ENCODE measurements around the gene PDE4B.

GRCh38 chr1:66210635-66211244 lies 418.0 kb downstream of the PDE4B start:
- no peak for TF ChIP-seq CTCF (conservative IDR thresholded peaks at IDR 0.05 in 1 of 2, IDR thresholded peaks at IDR 0.05 in 1 of 2; ENCODE audit: extremely low read depth in 1 of 2, insufficient read depth in 1 of 2, low read depth in 1 of 2, low read length in 2 of 2)
- TF ChIP-seq EZH2 (IDR thresholded peaks at IDR 0.05; ENCODE audit: borderline replicate concordance, low read length), result no peak
